A549 (cell line): ENCODE data around the gene DNAJC18. TPM values are rescaled to one million over a fixed set of nuclear protein-coding genes. Genes with fewer than 3 reads are reported as not detected.
A peak's percentile ranks its signal among the peaks of the same experiment; 100 is the strongest.

Source experiments
- ATAC-seq, 2 experiments: fragments of 200-7000 bp in 1 of 2; fragments of >200 bp in 1 of 2; cut with Nextera tagmentation in 1 of 2; cut with Tn5 transposase in 1 of 2; 3 replicates each; pipeline versions ENCODE4 v1.8.0 to v1.9.1; 2018 to 2020; ENCODE audit warnings: mild to moderate bottlenecking in 1 of 2, moderate library complexity in 1 of 2
- CTCF ChIA-PET: fragments of 300-600 bp; sonication (Branson Sonifier 250); formaldehyde crosslinking; extraction: SDS; loops from one replicate; lab custom pipeline; 2021; ENCODE audit warnings: antibody characterized with exemption, inconsistent platforms; lab: Yijun Ruan, JAX
- POLR2A ChIA-PET: fragments of 350-600 bp; formaldehyde crosslinking; extraction: SDS; loops from one replicate; lab custom pipeline; 2021; ENCODE audit warnings: antibody characterized with exemption, inconsistent platforms; lab: Yijun Ruan, JAX
- DNase-seq, 2 experiments: peaks; one replicate each; pipeline versions ENCODE4 v3.0.0 to v3.0.0-alpha.2; 2011 to 2016; ENCODE audit warnings: low read depth in 1 of 2, low spot score in 1 of 2
- FAIRE-seq: peaks from 2 replicates; lab custom pipeline; 2011; peaks lifted over from hg19 to GRCh38; lab: Jason Lieb, UNC
- H3K27ac ChIP-seq, 2 experiments: fragments of >200 bp; sonication (Bioruptor Twin); formaldehyde crosslinking; 3 replicates each; pipeline ENCODE4 v1.5.1; 2016 to 2017
- H3K4me1 ChIP-seq: fragments of >200 bp; sonication (Bioruptor Twin); formaldehyde crosslinking; 3 replicates; pipeline ENCODE4 v1.6.1; 2016
- H3K4me2 ChIP-seq: fragments of >200 bp; sonication (Bioruptor Twin); formaldehyde crosslinking; 3 replicates; pipeline ENCODE4 v1.6.1; 2016
- H3K4me3 ChIP-seq: fragments of >200 bp; sonication (Bioruptor Twin); formaldehyde crosslinking; 3 replicates; pipeline ENCODE4 v1.5.1; 2016
- H3K9me3 ChIP-seq: fragments of >200 bp; sonication (Bioruptor Twin); formaldehyde crosslinking; 3 replicates; pipeline ENCODE4 v1.6.1; 2016
- CBX8 ChIP-seq: fragments of 200-600 bp; sonication (generic); IDR thresholded peaks from 2 replicates; pipeline ENCODE4 v1.6.1; 2016
- CEBPB ChIP-seq, 2 experiments: fragments of >200 bp in 1 of 2; sonication (Bioruptor Twin) in 1 of 2; formaldehyde crosslinking in 1 of 2; IDR thresholded peaks; 2 replicates each; pipeline ENCODE4 v1.6.1; 2012 to 2016
- EHMT2 ChIP-seq: fragments of 200-600 bp; sonication (generic); IDR thresholded peaks from 2 replicates; pipeline ENCODE4 v1.6.1; 2016; ENCODE audit warnings: antibody characterized with exemption, low read depth, mild to moderate bottlenecking, moderate library complexity
- ELK1 ChIP-seq: fragments of 150-350 bp; IDR thresholded peaks from 2 replicates; pipeline ENCODE4 v1.6.1; 2014; ENCODE audit warnings: low read depth, mild to moderate bottlenecking, low read length
- ESRRA ChIP-seq: fragments of 150-350 bp; IDR thresholded peaks from 2 replicates; pipeline ENCODE4 v1.6.1; 2014; ENCODE audit warnings: mild to moderate bottlenecking, low read length, borderline replicate concordance
- FOXS1 ChIP-seq: fragments of 250-450 bp; sonication (Bioruptor Pico); IDR thresholded peaks from 2 replicates; pipeline ENCODE4 v1.5.0; 2020; ENCODE audit warnings: mild to moderate bottlenecking, moderate library complexity
- HEYL ChIP-seq: fragments of 250-450 bp; sonication (Bioruptor Pico); IDR thresholded peaks from 2 replicates; pipeline ENCODE4 v1.8.0; 2021; ENCODE audit warnings: mild to moderate bottlenecking, moderate library complexity
- HOXA7 ChIP-seq: fragments of 250-450 bp; sonication (Bioruptor Pico); IDR thresholded peaks from 2 replicates; pipeline ENCODE4 v1.5.0; 2020; ENCODE audit warnings: mild to moderate bottlenecking, moderate library complexity
- JUN ChIP-seq, 2 experiments: fragments of >200 bp; sonication (Bioruptor Twin); formaldehyde crosslinking; IDR thresholded peaks; 2 replicates in 1 of 2; 3 replicates in 1 of 2; pipeline ENCODE4 v1.6.1; 2016 to 2017
- MYC ChIP-seq: IDR thresholded peaks from 2 replicates; pipeline ENCODE4 v1.6.1; 2012; ENCODE audit warnings: mild to moderate bottlenecking, inconsistent platforms, low read length, improper control_type of control experiment, borderline replicate concordance
- NR3C1 ChIP-seq: fragments of >200 bp; sonication (Bioruptor Twin); formaldehyde crosslinking; IDR thresholded peaks from 3 replicates; pipeline ENCODE4 v1.6.1; 2017
- POLR2A ChIP-seq: IDR thresholded peaks from 2 replicates; pipeline ENCODE4 v1.6.1; 2012; ENCODE audit warnings: mild to moderate bottlenecking, low read length
- RAD21 ChIP-seq, 2 experiments: fragments of >200 bp in 1 of 2; sonication (Bioruptor Twin) in 1 of 2; formaldehyde crosslinking in 1 of 2; IDR thresholded peaks in 1 of 2; conservative IDR thresholded peaks in 1 of 2; 2 replicates in 1 of 2; 3 replicates in 1 of 2; pipeline ENCODE4 v1.6.1; 2012 to 2018; ENCODE audit warnings: inconsistent platforms in 1 of 2
- RARB ChIP-seq: fragments of 250-450 bp; sonication (Bioruptor Pico); IDR thresholded peaks from 2 replicates; pipeline ENCODE4 v1.8.0; 2021; ENCODE audit warnings: mild to moderate bottlenecking, moderate library complexity
- RFX5 ChIP-seq: fragments of 450-650 bp; IDR thresholded peaks from 2 replicates; pipeline ENCODE4 v1.7.1; 2014; ENCODE audit warnings: antibody characterized with exemption, mild to moderate bottlenecking, moderate library complexity
- SMC3 ChIP-seq: fragments of >200 bp; sonication (Bioruptor Twin); formaldehyde crosslinking; IDR thresholded peaks from 3 replicates; pipeline ENCODE4 v1.6.1; 2018; ENCODE audit warnings: inconsistent platforms
- TFCP2L1 ChIP-seq: fragments of 250-450 bp; sonication (Bioruptor Pico); IDR thresholded peaks from 2 replicates; pipeline ENCODE4 v1.5.0; 2021; ENCODE audit warnings: mild to moderate bottlenecking
- ZC3H11A ChIP-seq: fragments of 450-650 bp; IDR thresholded peaks from 2 replicates; pipeline ENCODE4 v1.6.1; 2014; ENCODE audit warnings: antibody characterized with exemption, mild to moderate bottlenecking
- ZFP36 ChIP-seq: fragments of 450-650 bp; IDR thresholded peaks from 2 replicates; pipeline ENCODE4 v1.6.1; 2014; ENCODE audit warnings: borderline replicate concordance; ENCODE audit not compliant: partially characterized antibody
- WGBS: methylation state at CpG from one replicate; pipeline ENCODE4 v1.1.6; 2017; ENCODE audit errors: missing lambda C conversion rate; 5-methylcytosine and 5-hydroxymethylcytosine counted together
- polyA plus RNA-seq, 4 experiments: library from polyadenylated mRNA; depleted of rRNA in 3 of 4; stranded (reverse); fragments of >200 nt; fragmentation: RNase III in 1 of 4; extraction: RNeasy Plus Mini Kit Qiagen cat#74134 plus additional on column Dnase treatment in 1 of 4; gene quantifications; 2 replicates in 3 of 4; 3 replicates in 1 of 4; pipeline ENCODE4 v1.2.3, GENCODE V29; 2011 to 2017
- TF ChIP-seq, protein P1 (sequence below): IDR thresholded peaks from 2 replicates; pipeline ENCODE4 v1.6.1; 2012; ENCODE audit warnings: low read depth, borderline replicate concordance
- TF ChIP-seq, protein P2 (sequence below): IDR thresholded peaks from 2 replicates; pipeline ENCODE4 v1.6.1; 2012
- TF ChIP-seq, protein P3 (sequence below): fragments of >200 bp; sonication (Bioruptor Twin); formaldehyde crosslinking; IDR thresholded peaks from 2 replicates; pipeline ENCODE4 v1.6.1; 2016

Gene DNAJC18
- polyA plus RNA-seq, 2 of the 4 experiments (the other 2 are of a cell fraction): 5.3 TPM

- TF ChIP-seq ESRRA: no peak
- TF ChIP-seq ELK1: no peak
- no peak for TF ChIP-seq HEYL (CRISPR knock-in tag)
- TF ChIP-seq JUN (IDR thresholded peaks at IDR 0.05): no peak
- TF ChIP-seq ZC3H11A: no peak
- TF ChIP-seq RAD21 (conservative IDR thresholded peaks at IDR 0.05 in 1 of 2, IDR thresholded peaks at IDR 0.05 in 1 of 2): no peak
These were observed 54.7 kb downstream of the DNAJC18 start (continued) for GRCh38 chr5:139384591-139385051.

DNA sequence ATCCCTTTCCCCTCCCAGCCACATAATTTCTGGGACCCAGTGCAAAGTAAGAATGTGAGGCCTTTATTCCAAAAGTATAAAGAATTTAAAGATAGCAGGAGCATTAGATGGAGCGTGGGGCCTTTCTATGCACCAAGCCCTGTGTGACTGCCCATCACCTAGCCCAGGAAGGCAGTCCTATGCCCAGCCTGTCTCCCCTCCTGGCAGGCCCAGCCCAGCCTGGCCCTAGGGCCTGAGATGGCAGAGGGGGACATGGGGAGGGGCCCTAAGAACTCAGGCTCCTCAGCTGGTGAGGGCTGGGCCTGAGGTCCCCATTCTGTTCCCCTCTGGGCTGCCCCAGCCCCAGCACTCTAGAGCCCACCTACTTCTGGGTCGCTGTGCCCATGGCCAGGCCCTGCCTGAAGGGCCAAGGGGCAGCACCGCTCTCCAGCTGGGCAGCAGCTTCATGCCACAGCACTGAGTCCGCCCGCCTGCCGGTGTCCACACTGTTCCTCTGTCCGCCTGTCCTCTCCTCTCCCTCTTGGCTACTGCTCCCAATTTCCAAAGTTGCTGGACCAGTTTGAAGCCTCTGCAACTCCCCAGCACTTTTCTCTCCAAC is 55.2 kb downstream of the DNAJC18 start:
- H3K4me2 ChIP-seq: peak overlapping the region; percentile 66
- TF ChIP-seq HOXA7 (CRISPR knock-in tag): no peak
- TF ChIP-seq POLR2A: no peak
- TF ChIP-seq RFX5: no peak
- TF ChIP-seq JUN (IDR thresholded peaks at IDR 0.05): no peak
- no peak for TF ChIP-seq RAD21 (conservative IDR thresholded peaks at IDR 0.05 in 1 of 2, IDR thresholded peaks at IDR 0.05 in 1 of 2)
- TF ChIP-seq EHMT2: no peak
- TF ChIP-seq NR3C1: no peak
- TF ChIP-seq ZFP36: no peak
- no peak for TF ChIP-seq CBX8
- no peak for TF ChIP-seq TFCP2L1 (CRISPR knock-in tag)
- TF ChIP-seq SMC3: no peak
- TF ChIP-seq RARB (CRISPR knock-in tag): no peak
- POLR2A ChIA-PET: no interaction called here
- ATAC-seq (peak in 1 of 2 experiments; percentile 1; a peak in 2 of 6 replicates), DNase-seq (no peak), FAIRE-seq (no peak)
- 82% methylated on average over 7 of the region's 7 CpGs for WGBS
- H3K9me3 ChIP-seq: no peaks in the 10 kb centered on the region
- H3K4me3 ChIP-seq: no peak overlapping the region
- peak overlapping the region; percentile 87 to 91 for H3K27ac ChIP-seq
- CTCF ChIA-PET: interaction anchor here (0.6 kb wide), 1 partner anchor 16 kb away, joined by 3 read pairs; no protein-coding TSS in a partner anchor
- peaks cover 59% of the 10 kb centered on the region for H3K4me1 ChIP-seq

- H3K27ac ChIP-seq: peak within 1 kb of the TSS; percentile 87 to 91
- DNase-seq (peak; percentile 61 to 69), ATAC-seq (peak; percentile 44 to 63), FAIRE-seq (no peak)
- H3K4me1 ChIP-seq: peaks cover 54% of the 10 kb centered on the region
- TF ChIP-seq, protein P1, sequence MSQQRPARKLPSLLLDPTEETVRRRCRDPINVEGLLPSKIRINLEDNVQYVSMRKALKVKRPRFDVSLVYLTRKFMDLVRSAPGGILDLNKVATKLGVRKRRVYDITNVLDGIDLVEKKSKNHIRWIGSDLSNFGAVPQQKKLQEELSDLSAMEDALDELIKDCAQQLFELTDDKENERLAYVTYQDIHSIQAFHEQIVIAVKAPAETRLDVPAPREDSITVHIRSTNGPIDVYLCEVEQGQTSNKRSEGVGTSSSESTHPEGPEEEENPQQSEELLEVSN: no peak
- TF ChIP-seq, protein P2, sequence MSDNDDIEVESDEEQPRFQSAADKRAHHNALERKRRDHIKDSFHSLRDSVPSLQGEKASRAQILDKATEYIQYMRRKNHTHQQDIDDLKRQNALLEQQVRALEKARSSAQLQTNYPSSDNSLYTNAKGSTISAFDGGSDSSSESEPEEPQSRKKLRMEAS: peak; percentile 41; the same call in 1 of the 2 replicates
- TF ChIP-seq HEYL (CRISPR knock-in tag): no peak
- TF ChIP-seq, protein P3, sequence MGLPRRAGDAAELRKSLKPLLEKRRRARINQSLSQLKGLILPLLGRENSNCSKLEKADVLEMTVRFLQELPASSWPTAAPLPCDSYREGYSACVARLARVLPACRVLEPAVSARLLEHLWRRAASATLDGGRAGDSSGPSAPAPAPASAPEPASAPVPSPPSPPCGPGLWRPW: no peak
- peak; percentile 84 to 94 for TF ChIP-seq CEBPB (IDR thresholded peaks at IDR 0.05)
- no peak for TF ChIP-seq MYC
- TF ChIP-seq FOXS1 (CRISPR knock-in tag): no peak
- CTCF ChIA-PET: interaction anchor here (0.6 to 1.6 kb wide), 3 partner anchors 8 to 15 kb away, joined by 3 to 5 read pairs (median 3); no protein-coding TSS in a partner anchor
- peak within 1 kb of the TSS; percentile 9; the same call in 1 of the 3 replicates for H3K4me3 ChIP-seq
- 36% methylated on average over 10 of the region's 10 CpGs for WGBS
- peak within 1 kb of the TSS; percentile 66 for H3K4me2 ChIP-seq
- H3K9me3 ChIP-seq: no peaks in the 10 kb centered on the region
- POLR2A ChIA-PET: interaction anchor here (1.0 kb wide), 1 partner anchor 9 kb away, joined by 3 read pairs; no protein-coding TSS in a partner anchor
These were observed 55.9 kb downstream of the DNAJC18 start, which contains the start of gene SLC23A1 for GRCh38 chr5:139383275-139383992. Gene SLC23A1, minus strand, starts transcription at chr5:139383297. Its CDS starts 44 bp downstream, at chr5:139383253.
